ENCODE results near the gene ATG5. TPM values are rescaled to one million over a fixed set of nuclear protein-coding genes. Genes with fewer than 3 reads are reported as not detected.
A peak's percentile ranks its signal among the peaks of the same experiment; 100 is the strongest.

Gene ATG5
- total RNA-seq, 2 experiments from 2014 or later: 18.8 to 31.1 TPM

DNA sequence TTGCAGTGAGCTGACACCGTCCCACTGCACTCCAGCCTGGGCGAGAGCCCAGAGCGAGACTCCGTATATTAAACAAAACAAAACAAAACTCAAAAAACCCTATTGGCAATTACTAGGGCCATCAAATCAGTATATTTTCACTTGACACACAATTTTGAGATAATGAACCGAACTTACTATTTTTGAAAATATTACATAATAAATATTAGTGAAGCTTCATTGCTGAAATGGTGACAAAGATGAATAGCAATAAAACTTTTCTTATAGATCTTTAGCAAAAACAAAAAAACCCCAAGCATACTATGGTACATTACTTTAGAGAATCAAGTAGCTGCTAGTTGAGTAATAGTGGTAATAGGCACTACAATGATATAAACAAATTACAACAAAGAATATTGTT is 113.0 kb downstream of the ATG5 start:
- POLR2A ChIA-PET: interaction anchor here (0.8 to 1.4 kb wide), 6 partner anchors 9 to 122 kb away, joined by 3 to 7 read pairs (median 4); no protein-coding TSS in a partner anchor

DNA sequence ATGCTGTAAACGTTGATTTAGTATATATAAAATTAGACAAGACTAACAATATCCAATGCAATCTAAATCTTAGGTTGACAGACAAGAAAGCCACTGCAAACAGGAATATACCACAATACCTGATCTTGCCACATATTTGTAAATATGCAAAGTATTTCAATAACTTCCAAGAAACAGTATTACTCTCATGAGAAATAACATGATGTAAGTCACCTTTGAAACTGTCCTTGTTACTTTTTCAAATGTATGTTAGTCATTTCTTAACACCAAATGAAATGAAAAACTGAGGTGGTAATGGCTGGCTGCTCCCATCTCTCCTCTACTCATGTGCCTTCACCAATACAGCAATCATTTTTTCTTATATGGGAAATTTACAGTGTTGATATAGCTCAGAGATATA is 118.7 kb downstream of the ATG5 start:
- ChIA-PET POLR2A (interaction anchor here (0.7 to 1.6 kb wide), 3 partner anchors 12 to 66 kb away, joined by 3 read pairs; no protein-coding TSS in a partner anchor), CTCF (ENCODE audit: unreplicated experiment) (no interaction called here)
- H3K4me2 ChIP-seq (ENCODE audit: low read length): no peak overlapping the region
- H3K79me2 ChIP-seq (ENCODE audit: insufficient read depth, low read depth, low read length): no peaks in the 10 kb centered on the region
- H3K36me3 ChIP-seq (ENCODE audit: insufficient read depth, low read length): no peaks in the 10 kb centered on the region
- no peaks in the 10 kb centered on the region for H3K9me3 ChIP-seq (ENCODE audit: low read length)
- no peak for DNase-seq (ENCODE audit: low spot score)
- no peak overlapping the region for H2AFZ ChIP-seq (ENCODE audit: low read length)
- TF ChIP-seq EZH2phosphoT487 (IDR thresholded peaks at IDR 0.05; ENCODE audit: borderline replicate concordance, low read depth, low read length): no peak
- TF ChIP-seq, protein P1, sequence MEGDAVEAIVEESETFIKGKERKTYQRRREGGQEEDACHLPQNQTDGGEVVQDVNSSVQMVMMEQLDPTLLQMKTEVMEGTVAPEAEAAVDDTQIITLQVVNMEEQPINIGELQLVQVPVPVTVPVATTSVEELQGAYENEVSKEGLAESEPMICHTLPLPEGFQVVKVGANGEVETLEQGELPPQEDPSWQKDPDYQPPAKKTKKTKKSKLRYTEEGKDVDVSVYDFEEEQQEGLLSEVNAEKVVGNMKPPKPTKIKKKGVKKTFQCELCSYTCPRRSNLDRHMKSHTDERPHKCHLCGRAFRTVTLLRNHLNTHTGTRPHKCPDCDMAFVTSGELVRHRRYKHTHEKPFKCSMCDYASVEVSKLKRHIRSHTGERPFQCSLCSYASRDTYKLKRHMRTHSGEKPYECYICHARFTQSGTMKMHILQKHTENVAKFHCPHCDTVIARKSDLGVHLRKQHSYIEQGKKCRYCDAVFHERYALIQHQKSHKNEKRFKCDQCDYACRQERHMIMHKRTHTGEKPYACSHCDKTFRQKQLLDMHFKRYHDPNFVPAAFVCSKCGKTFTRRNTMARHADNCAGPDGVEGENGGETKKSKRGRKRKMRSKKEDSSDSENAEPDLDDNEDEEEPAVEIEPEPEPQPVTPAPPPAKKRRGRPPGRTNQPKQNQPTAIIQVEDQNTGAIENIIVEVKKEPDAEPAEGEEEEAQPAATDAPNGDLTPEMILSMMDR (conservative IDR thresholded peaks at IDR 0.05; ENCODE audit: low read length): no peak
- intact Hi-C loops (cut with micrococcal nuclease; ENCODE audit: unreplicated experiment): no loop called here
- no peak overlapping the region for H3K27ac ChIP-seq (ENCODE audit: low read depth, low read length, poor library complexity, severe bottlenecking)
- H4K20me1 ChIP-seq (ENCODE audit: insufficient read depth, low read length): no peaks in the 10 kb centered on the region
- H3K4me1 ChIP-seq (ENCODE audit: insufficient read depth, low read length, poor library complexity, severe bottlenecking): peaks cover 3% of the 10 kb centered on the region
- H3K4me3 ChIP-seq (ENCODE audit: low read depth, low read length, poor library complexity, severe bottlenecking): no peak overlapping the region
- no TSS peak for BruUV-seq (replicated peaks)
- H3K9me2 ChIP-seq (ENCODE audit: insufficient read depth, low read length): no peaks in the 10 kb centered on the region

More for the DNA sequence above, 113.0 kb downstream of the ATG5 start:
- H2AFZ ChIP-seq (ENCODE audit: low read length): no peak overlapping the region
- H3K36me3 ChIP-seq (ENCODE audit: insufficient read depth, low read length): no peaks in the 10 kb centered on the region
- DNase-seq (ENCODE audit: low spot score): no peak
- no peaks in the 10 kb centered on the region for H3K9me2 ChIP-seq (ENCODE audit: insufficient read depth, low read length)
- no peaks in the 10 kb centered on the region for H3K4me1 ChIP-seq (ENCODE audit: insufficient read depth, low read length, poor library complexity, severe bottlenecking)
- no peaks in the 10 kb centered on the region for H3K79me2 ChIP-seq (ENCODE audit: insufficient read depth, low read depth, low read length)
- TF ChIP-seq, protein P1 (conservative IDR thresholded peaks at IDR 0.05; ENCODE audit: low read length): no peak
- no peak for TF ChIP-seq EZH2phosphoT487 (IDR thresholded peaks at IDR 0.05; ENCODE audit: borderline replicate concordance, low read depth, low read length)
- intact Hi-C loops (cut with micrococcal nuclease; ENCODE audit: unreplicated experiment): no loop called here
- BruUV-seq (replicated peaks): no TSS peak
- H3K4me2 ChIP-seq (ENCODE audit: low read length): no peak overlapping the region
- no peaks in the 10 kb centered on the region for H4K20me1 ChIP-seq (ENCODE audit: insufficient read depth, low read length)
- CTCF ChIA-PET (ENCODE audit: unreplicated experiment): interaction anchor here (1.3 kb wide), 1 partner anchor 122 kb away, joined by 3 read pairs; no protein-coding TSS in a partner anchor
- H3K27ac ChIP-seq (ENCODE audit: low read depth, low read length, poor library complexity, severe bottlenecking): no peak overlapping the region
- no peak overlapping the region for H3K4me3 ChIP-seq (ENCODE audit: low read depth, low read length, poor library complexity, severe bottlenecking)
- no peaks in the 10 kb centered on the region for H3K9me3 ChIP-seq (ENCODE audit: low read length)

DNA sequence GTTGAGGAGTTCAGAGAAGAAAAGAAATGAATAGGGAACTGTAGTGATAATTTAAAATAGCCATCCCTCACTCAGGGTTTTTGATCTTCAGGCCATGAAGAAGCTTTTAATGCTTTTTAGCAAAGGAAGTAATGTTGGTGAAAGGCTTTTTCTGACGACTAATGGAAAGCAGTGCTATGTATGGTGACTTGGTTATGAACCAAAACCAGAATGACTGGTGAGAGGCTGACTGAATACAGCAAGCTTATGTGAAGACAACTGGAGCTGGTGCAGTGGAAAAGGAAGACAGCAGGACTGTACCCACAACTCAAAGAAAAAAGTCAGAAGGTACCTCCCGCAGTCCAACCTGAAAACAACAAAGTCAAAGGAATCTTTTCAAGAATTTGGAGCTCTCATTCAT is 120.6 kb downstream of the ATG5 start:
- intact Hi-C loops (cut with micrococcal nuclease; ENCODE audit: unreplicated experiment): no loop called here
- BruUV-seq (replicated peaks): no TSS peak
- peaks cover 3% of the 10 kb centered on the region for H3K4me1 ChIP-seq (ENCODE audit: insufficient read depth, low read length, poor library complexity, severe bottlenecking)
- no peaks in the 10 kb centered on the region for H3K79me2 ChIP-seq (ENCODE audit: insufficient read depth, low read depth, low read length)
- H3K4me2 ChIP-seq (ENCODE audit: low read length): no peak overlapping the region
- H3K9me2 ChIP-seq (ENCODE audit: insufficient read depth, low read length): no peaks in the 10 kb centered on the region
- H4K20me1 ChIP-seq (ENCODE audit: insufficient read depth, low read length): no peaks in the 10 kb centered on the region
- H3K36me3 ChIP-seq (ENCODE audit: insufficient read depth, low read length): peaks cover 9% of the 10 kb centered on the region; the same call in 1 of the 2 replicates
- ChIA-PET CTCF (ENCODE audit: unreplicated experiment) (interaction anchor here (0.6 kb wide), 1 partner anchor 92 kb away, joined by 3 read pairs; no protein-coding TSS in a partner anchor), POLR2A (interaction anchor here (0.8 to 1.0 kb wide), 3 partner anchors 9 to 85 kb away, joined by 4 to 7 read pairs (median 4); no protein-coding TSS in a partner anchor)
- no peak overlapping the region for H2AFZ ChIP-seq (ENCODE audit: low read length)
- no peaks in the 10 kb centered on the region for H3K9me3 ChIP-seq (ENCODE audit: low read length)
- TF ChIP-seq EZH2phosphoT487 (IDR thresholded peaks at IDR 0.05; ENCODE audit: borderline replicate concordance, low read depth, low read length): no peak
- TF ChIP-seq, protein P1 (conservative IDR thresholded peaks at IDR 0.05; ENCODE audit: low read length): no peak
- peak; percentile 6 for DNase-seq (ENCODE audit: low spot score)
- no peak overlapping the region for H3K4me3 ChIP-seq (ENCODE audit: low read depth, low read length, poor library complexity, severe bottlenecking)
- no peak overlapping the region for H3K27ac ChIP-seq (ENCODE audit: low read depth, low read length, poor library complexity, severe bottlenecking)
